ENCODE data around the gene RBM41.

DNA sequence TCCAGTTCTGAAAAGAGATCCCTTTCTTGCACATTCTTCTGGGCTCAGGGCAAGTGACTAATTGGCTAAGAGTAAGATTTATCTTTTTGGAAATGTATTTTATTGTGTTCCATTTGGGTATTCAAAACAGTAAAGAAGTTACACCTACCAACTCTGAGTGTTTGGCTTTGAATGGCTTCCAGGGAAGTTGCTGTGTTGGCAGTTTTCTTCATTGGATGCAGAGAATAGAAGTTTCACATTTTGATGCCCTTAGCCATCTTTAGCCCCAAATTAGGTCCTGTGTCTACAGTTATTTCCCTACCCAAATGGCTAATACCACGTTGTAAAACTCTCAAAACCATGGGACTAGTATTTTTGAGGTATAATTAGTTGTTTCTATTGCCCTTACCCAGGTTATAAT, 88.9 kb downstream of the RBM41 start:
- TF ChIP-seq, protein P1, sequence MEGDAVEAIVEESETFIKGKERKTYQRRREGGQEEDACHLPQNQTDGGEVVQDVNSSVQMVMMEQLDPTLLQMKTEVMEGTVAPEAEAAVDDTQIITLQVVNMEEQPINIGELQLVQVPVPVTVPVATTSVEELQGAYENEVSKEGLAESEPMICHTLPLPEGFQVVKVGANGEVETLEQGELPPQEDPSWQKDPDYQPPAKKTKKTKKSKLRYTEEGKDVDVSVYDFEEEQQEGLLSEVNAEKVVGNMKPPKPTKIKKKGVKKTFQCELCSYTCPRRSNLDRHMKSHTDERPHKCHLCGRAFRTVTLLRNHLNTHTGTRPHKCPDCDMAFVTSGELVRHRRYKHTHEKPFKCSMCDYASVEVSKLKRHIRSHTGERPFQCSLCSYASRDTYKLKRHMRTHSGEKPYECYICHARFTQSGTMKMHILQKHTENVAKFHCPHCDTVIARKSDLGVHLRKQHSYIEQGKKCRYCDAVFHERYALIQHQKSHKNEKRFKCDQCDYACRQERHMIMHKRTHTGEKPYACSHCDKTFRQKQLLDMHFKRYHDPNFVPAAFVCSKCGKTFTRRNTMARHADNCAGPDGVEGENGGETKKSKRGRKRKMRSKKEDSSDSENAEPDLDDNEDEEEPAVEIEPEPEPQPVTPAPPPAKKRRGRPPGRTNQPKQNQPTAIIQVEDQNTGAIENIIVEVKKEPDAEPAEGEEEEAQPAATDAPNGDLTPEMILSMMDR (conservative IDR thresholded peaks at IDR 0.05; ENCODE audit: low read depth, low read length), result no peak
- no peak for TF ChIP-seq EZH2 (IDR thresholded peaks at IDR 0.05; ENCODE audit: low read length, unreplicated experiment)
